IPS-18c (cell line): ENCODE results near the gene SLC17A7.
A peak's percentile ranks its signal among the peaks of the same experiment; 100 is the strongest.

Experiments used
- H3K4me3 ChIP-seq: 2 replicates; pipeline ENCODE4 v1.7.0; 2013; ENCODE audit warnings: low read depth, mild to moderate bottlenecking, low read length, moderate library complexity; ENCODE audit not compliant: insufficient read depth
- H3K9me3 ChIP-seq: one replicate; pipeline ENCODE4 v1.6.1; 2013; ENCODE audit warnings: mild to moderate bottlenecking, low read length, moderate library complexity; ENCODE audit not compliant: control insufficient read depth, insufficient read depth

Gene SLC17A7

DNA sequence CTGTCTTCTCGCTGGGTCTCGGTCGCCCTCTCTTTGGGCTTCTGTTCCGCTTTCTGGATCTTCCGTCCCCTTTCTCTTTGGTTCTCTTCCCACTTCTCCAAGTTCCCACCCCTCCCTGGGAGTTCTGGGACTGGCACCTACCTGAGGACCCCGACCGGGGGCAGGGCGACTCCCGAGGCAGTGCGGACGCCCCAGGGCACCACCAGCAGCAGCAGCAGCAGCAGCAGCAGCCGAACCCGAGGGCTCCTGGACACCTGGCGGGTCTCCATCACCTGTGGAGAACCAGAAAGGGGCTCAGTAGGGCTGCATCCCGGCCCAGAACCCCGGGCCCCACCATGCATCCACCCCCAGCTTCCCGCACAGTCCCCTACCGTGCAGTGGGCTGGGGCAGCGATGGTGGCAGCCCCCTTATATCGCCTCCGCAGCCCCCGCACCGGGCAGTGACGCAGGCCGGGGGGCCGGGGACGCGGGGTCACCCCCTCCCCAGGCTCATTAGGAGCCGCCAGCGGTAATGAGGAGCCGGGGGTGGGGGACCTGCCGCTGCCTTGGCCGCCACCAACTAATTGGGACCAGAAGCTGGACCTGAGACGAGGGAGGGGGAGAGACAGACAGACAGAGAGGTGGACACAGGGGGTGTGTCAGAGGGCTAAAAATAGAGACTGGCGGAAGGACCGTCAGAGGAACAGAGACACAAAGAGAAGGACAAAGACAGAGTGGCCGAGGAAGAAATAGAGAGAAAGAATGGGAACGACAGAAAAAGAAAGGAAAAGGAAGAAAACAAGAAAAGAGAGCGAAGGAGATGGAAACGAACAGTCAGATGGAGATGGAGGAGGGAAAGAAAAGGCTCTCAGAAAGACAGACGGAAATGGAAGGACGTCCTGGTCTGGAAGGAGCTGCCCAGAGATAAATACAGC is 18.0 kb downstream of the SLC17A7 start, which contains the start of gene PTH2:
TSS of gene PTH2 (minus strand) at position 371 of the 914 bp plus-strand sequence. CDS start at position 269, 102 bp downstream.
- Histone ChIP-seq H3K9me3 (peaks cover 2% of the 10 kb centered on the region), H3K4me3 (peak within 1 kb of the TSS; percentile 51)

DNA sequence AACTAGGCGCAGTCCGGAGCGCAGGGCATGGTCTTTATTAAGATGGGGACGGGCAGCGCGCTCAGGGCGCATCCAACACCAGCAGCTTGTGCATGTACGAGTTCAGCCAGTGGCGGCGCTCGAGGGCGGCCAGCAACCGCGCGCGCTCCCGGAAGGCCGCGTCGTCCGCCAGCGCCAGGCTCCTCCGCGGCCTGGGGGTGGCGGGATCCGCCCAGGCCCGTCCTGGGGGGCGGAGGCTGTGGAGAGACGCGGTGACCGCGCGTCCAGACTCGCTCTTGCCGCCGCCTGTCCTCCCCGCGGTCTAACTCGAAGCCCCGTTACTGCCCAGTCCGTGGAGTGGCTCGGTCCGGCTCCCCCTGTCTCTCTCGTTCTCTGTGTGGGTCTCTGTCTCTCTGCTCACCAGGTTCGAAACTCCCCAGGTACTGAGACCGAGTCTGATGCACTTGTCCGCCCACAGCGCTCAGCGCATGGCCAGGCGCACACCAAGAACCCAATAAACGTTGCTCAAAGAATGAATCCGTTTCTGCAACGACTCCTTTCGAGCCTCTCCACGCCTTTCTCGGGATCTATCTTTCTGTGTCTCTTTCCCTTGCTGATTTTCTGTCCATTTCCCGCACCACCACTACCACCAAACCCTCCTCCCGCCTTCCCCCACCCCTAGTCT is 18.8 kb downstream of the SLC17A7 start:
- H3K9me3 ChIP-seq, result peaks cover 2% of the 10 kb centered on the region
- H3K4me3 ChIP-seq, result peak overlapping the region; percentile 51

DNA sequence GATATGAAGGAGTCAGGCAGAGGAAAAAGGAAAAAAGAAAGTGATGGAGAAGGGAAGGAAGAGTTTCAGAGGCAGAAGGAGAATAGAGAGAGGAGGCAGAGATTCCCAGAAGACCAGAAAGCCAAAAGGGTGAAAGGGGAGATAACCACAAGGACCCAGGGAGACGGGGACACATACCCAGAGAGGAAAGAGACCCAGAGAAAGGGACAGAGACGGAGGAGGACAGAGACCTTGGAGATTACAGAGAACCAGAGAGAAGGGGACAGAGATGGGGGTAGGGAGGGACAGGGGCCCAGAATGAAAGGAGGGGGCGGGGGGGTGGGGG is 19.5 kb downstream of the SLC17A7 start:
- Histone ChIP-seq H3K9me3 (peaks cover 2% of the 10 kb centered on the region), H3K4me3 (no peak overlapping the region)

DNA sequence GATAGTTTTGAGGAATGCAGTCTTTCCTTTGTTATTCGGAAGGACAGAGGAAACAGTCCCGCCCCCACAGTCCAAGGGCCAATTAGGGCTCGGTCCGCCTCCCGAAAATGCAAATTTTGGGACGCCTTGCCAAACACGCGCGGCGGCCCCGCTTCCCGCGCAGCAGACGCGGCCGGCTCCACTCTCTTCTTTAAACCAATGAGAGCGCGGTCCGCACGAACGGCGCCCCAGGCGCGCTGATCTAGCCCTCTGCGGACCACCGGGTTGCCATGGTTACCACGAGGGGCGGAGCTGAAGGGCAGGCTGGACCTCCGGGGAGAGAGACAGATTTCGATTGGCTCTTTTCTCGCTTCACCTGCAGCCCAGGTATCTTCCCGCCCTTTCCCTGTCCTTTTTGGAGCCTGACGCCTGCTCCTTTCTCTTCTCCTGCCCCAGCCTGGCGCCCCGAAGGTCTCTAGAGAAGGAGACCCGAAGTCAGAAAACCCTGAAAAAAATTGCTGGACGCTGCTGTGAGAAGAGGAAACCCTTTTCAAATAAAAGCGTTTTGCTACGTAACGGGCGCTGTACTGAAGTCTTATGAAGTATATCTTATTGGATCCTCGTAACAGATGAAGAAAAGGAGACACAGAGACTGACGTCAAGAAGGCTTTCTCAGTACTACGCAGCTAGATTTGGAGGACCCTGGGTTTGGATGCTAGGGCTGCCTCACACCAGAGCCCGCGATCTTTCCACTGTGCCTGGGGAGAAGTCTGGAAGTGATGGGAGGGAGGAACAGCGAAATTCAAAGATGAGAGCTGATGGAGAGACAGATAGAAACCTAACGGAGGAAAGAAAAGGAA is 20.1 kb downstream of the SLC17A7 start:
- Histone ChIP-seq H3K4me3 (no peak overlapping the region), H3K9me3 (peaks cover 2% of the 10 kb centered on the region)

DNA sequence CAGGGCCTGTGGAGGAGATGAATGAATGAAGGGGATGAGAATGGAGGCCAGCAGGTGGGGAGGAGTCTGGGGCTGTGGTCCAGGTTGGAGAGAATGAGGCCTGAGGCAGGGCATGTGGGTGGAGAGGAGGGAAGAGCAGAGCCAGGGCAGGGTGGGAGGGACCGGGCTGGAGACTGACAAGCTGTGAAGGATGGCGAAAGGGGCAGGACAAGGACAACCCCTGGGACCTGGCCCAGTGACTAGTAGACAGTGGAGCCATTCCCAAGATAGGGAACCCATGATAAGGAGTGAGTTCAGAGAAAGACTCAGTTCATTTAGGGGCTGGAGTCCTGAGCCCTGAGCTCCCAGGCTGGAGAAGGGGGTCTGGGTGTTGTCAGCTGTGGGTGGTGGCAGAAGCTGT is 21.1 kb downstream of the SLC17A7 start:
- peaks cover 2% of the 10 kb centered on the region for H3K9me3 ChIP-seq
- H3K4me3 ChIP-seq, result no peak overlapping the region

DNA sequence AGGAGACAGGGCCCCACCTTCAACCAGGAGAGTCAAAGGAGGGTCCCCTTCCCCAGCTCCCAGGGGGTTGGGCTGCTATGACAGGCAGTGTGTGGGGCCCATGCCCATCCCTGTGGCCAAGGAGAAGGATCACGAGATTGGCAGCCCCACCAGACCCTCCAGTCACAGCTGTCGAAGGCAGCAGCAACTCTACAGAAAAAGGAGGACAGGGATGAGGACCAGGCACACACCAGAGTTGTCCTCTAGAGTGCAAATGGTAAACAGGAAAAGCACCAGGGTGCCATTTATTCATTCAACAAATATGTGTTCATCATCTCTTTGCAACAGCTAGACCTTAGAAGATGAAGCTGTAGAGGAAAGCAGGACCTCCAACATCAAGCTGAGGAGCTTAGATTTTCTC is 22.2 kb downstream of the SLC17A7 start:
- no peak overlapping the region for H3K4me3 ChIP-seq
- no peaks in the 10 kb centered on the region for H3K9me3 ChIP-seq

DNA sequence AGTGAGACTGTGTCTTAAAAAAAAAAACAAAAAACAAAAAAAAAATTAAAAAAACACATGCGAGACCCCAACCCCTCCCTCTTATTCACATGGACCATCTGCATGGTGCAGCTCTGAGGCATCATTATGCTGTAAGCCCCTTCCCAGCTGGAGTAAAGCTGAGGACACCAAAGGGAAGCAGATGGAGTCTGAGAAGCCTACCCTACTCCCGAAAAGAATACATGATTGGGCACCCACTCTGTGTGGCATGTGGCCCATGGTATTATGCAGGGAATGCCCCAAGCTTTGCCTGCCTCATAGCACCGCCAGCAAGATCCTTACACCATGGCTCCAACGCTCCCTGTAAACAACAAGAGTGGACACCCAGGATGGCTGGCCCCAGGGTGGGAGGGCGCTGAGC is 22.8 kb downstream of the SLC17A7 start:
- H3K4me3 ChIP-seq, result no peak overlapping the region
- no peaks in the 10 kb centered on the region for H3K9me3 ChIP-seq

DNA sequence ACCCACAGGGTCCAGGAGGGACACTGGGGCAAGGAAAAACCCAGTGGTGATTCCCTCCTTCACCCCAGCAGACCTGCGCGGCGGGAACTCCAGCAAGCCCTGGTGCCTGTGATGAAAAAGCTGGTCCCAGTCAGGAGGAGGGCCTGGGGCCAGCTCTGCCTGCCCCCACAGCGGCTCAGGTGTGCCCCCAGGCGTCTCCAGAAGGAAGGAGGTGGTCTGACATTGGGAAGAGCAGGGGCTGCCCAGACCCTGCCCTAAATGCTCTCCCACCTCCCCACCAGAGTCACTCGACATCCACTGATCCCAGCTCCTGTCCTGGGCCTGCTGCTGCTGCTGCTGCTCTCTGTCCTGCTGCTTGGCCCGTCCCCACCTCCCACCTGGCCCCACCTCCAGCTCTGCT is 24.2 kb downstream of the SLC17A7 start:
- Histone ChIP-seq H3K9me3 (no peaks in the 10 kb centered on the region), H3K4me3 (no peak overlapping the region)

DNA sequence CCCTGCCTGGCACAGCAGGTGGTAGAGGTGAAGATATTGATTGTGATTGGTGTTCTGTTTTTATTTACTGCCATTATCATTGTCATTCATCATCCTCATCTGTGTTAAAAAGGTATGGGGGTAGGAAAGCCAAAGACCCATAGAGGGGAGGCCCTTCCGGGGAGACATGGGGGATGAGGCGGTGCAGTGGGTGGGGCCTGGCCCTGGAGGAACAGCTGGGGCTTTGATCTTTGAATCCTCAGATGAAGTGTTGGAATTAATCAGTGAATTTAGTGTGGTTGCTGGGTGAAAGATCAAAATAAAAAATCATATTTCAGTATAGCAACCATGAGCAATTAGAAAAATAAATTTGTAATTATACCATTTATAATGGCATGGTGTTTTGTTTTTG is 25.5 kb downstream of the SLC17A7 start:
- Histone ChIP-seq H3K9me3 (no peaks in the 10 kb centered on the region), H3K4me3 (no peak overlapping the region)

DNA sequence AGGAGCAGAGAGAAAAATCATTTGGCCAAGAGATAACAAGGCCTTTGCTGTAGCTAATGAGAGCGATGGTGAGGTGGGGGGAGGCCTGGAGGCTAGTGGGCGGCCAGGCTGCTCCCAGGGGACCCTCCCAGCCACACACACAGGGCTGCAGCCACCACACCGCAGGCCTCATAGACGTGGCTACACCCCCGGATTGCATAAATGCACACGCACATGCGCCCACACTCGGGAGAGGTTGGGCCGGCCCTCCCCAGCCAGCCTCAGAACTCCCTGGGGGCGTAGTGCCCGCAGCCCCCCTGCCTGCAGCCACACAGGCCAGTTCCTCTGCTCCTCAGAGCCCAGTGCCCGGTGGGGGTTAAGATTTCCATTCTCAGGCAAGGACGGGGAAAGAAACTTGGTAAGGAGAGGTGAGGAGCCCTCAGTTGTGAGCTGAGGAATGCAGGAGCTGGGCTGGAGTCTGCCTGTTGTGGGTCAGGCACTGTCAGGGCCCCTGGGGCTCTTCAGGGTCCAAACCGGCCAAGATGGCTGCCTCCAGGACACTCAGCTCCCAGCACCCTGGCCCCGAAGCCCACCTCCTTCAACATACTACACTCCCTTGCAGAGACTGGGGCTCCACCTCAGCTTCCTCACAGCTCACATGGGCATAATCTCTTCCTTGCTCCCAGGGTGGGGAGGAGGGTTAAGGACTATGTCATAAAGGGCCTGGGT is 26.1 kb downstream of the SLC17A7 start:
- H3K4me3 ChIP-seq, result no peak overlapping the region

DNA sequence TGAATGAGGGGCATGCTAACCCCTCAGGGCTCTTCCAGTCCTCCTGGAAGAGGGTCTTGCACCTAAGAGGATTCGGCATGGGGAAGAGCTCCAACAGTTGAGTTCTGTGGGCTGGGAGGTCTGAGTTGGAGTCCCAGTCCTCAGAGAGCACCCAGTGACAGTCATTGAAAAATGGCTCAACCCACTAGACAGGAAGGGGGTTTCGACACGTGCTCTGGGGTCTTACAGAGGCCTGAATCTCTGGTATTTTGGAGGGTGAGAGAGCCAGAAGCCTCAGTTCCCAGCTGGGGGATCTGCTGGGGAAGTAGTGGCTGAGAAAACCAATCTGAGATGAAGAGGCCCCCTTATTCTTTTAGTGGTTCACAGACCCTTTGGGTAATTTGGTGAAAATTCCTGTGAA is 27.1 kb downstream of the SLC17A7 start:
- no peak overlapping the region for H3K4me3 ChIP-seq
- H3K9me3 ChIP-seq, result no peaks in the 10 kb centered on the region

More for the DNA sequence above, 26.1 kb downstream of the SLC17A7 start:
- H3K9me3 ChIP-seq, result no peaks in the 10 kb centered on the region

DNA sequence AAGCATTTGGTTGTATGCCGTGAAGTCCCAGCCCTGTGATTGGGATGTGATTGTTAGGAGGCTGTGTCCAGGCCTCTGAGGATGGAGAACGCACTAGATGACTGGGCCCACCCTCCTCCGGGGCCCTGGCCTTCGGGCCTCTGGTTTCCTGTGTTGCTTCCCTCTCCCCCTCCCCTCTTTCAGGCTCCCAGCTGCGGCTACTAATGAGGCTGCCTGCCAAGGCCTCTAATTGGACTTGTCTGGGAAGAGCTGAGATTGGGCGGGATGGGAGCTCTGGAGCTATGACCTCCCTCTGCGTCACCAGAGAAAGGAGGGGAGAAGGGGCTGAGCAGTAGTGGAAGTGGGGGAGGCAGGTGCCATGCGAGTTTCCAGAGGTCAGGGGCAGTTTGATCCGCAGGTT is 28.0 kb downstream of the SLC17A7 start:
- H3K9me3 ChIP-seq, result no peaks in the 10 kb centered on the region
- no peak overlapping the region for H3K4me3 ChIP-seq

DNA sequence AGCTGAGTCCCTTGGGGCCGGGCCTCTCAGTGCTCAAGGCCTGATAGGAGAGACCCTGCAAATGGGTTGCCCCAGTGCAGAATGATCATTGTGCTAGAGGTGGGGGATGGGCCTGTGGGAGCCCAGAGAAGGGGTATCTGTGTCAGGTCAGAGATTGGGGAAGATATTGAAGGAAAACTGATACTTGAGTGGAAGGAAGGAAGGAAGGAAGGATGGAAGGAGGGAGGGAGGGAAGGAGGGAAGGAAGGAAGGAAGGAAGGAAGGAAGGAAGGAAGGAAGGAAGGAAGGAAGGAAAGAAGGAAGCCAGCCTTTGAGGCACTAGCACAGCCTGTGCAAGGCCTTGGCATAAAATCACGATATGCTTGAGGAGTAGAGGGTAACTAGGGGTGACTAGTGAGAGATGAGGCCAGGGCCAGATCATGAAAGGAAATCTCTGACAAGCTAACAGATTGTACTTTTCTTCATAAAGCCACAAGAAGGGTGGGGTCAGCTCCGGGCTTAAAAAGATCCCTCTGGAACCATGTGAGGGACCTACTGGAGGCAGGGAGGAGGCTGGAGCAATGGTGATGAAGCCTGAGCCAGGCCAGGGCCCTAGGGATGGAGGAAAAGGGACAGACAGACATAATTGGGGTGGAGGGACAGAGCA is 29.5 kb downstream of the SLC17A7 start:
- Histone ChIP-seq H3K4me3 (no peak overlapping the region), H3K9me3 (no peaks in the 10 kb centered on the region)

DNA sequence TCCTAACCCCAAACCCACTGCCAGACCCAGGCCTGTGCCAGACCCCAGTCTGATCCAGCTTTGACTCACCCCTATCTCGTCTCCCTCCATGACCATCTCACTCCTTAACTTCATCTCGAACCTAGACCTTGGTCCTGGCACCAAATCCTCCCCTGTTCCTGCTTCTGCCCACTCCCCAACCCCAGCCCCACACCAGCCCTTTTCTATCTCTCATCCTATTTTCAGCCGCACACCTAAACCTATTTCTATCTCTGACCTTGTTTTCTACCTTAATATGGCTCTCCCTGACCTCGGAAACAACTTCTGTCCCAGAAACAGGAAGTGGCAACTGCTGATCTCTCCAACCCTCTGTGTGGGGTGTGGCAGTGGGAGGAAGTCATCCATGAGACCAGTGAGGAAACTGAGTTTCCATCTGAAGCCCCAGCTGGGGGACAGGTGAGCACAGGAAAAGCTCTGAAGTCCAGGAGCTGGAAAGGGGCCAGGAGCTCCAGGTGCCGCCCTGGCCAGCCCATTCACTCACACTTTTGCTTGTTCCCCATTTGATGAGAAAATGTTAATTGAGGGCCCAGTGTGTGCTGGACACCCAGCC is 31.8 kb downstream of the SLC17A7 start:
- no peaks in the 10 kb centered on the region for H3K9me3 ChIP-seq
- H3K4me3 ChIP-seq, result no peak overlapping the region

DNA sequence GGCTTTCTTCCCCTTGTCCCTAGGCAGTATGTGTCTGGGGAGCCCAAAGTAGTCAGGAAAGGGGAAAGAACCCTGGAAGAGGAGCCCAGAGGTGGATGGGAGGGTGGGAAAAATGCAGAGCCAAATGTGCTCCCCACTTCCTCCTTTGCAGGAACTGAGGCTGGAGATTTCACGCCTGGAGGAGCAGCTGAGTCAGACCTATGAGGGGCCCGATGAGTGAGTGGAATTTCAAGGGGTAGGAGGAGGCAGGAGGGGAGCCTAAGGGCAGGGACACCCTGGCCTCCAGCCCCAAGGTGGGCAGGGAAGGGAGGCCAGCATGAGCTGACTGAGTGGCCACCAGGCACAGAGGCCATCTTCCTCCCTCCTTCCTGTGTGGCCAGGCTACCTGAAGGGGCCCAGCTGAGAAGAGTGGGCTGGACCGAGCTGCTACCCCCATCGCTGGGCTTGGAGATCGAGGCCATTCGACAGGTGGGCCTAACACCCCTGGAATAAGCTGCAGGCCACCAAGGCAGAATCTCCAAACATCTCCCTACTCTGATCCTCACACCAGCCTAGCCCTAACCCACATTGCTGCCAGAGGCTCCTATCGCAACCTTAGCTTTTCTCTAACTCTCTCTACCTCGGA is 32.4 kb downstream of the SLC17A7 start:
- no peaks in the 10 kb centered on the region for H3K9me3 ChIP-seq
- no peak overlapping the region for H3K4me3 ChIP-seq

DNA sequence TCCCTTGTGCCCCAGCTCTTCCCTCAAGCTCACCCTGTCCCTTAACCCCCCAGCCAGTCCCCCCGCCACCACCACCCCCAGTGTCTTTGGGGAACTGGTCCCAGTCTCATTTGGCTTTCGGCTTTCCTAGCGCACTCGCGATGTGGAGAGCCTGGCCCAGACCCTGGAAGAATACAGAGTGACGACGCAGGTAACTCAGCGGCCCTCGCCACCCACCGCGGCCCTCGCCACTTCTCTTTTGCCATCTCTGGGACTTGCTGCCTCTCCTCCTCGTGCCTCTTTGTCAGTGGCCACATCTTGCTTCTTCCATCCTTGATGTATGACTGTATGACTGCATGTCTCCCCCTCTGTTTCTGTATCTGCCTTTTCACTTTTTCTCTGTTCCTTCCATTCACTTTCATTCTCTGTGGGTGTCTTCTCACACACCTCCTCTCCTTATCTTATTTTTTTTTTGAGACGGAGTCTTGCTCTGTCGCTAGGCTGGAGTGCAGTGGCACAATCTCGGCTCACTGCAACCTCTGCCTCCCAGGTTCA is 33.8 kb downstream of the SLC17A7 start:
- Histone ChIP-seq H3K4me3 (no peak overlapping the region), H3K9me3 (no peaks in the 10 kb centered on the region)
